Sigmoid colon (tissue), 7 donors: Measurements from ENCODE around the gene PCDHGA5. TPM values are rescaled to one million over a fixed set of nuclear protein-coding genes. Genes with fewer than 3 reads are reported as not detected.
"Not testable (repeated sequence)": the region's sequence is repeated elsewhere in the genome, so short reads cannot be mapped to it uniquely, and the experiment has no call there.

ENCODE experiments used
- DNase-seq: peaks from one replicate; pipeline ENCODE4 v3.0.0-alpha.2; 2019
- H3K27ac ChIP-seq, 4 donors: fragments of 200-600 bp; sonication (generic); one replicate each; pipeline ENCODE4 v1.5.1; 2016 to 2019; ENCODE audit warnings: mild to moderate bottlenecking in 1 of 4
- H3K27me3 ChIP-seq, 3 donors: fragments of 200-600 bp; sonication (generic); one replicate each; pipeline ENCODE4 v1.5.1; 2019; ENCODE audit warnings: mild to moderate bottlenecking in 1 of 3
- H3K36me3 ChIP-seq, 4 donors: fragments of 200-600 bp; sonication (generic); one replicate each; pipeline ENCODE4 v1.5.1; 2016 to 2019
- H3K4me1 ChIP-seq, 4 donors: fragments of 200-600 bp; sonication (generic); one replicate each; pipeline ENCODE4 v1.5.1; 2017 to 2019
- H3K4me3 ChIP-seq, 4 donors: fragments of 200-600 bp; sonication (generic); one replicate each; pipeline ENCODE4 v1.5.1; 2017 to 2019; ENCODE audit warnings: mild to moderate bottlenecking in 2 of 4, moderate library complexity in 1 of 4
- H3K9me3 ChIP-seq, 4 donors: fragments of 200-600 bp in 3 of 4; sonication (generic) in 3 of 4; one replicate each; pipeline versions ENCODE4 v1.5.1 to v1.6.1; 2013 to 2019
- CTCF ChIP-seq, 4 experiments: fragments of 450-650 bp in 3 of 4; fragments of 200-600 bp in 1 of 4; IDR thresholded peaks; one replicate each; pipeline ENCODE4 v1.5.1; 2016 to 2019; ENCODE audit warnings: antibody characterized with exemption in 4 of 4, mild to moderate bottlenecking in 3 of 4, moderate library complexity in 2 of 4
- EP300 ChIP-seq, 4 donors: sonication (generic); formaldehyde crosslinking; IDR thresholded peaks; one replicate each; pipeline ENCODE4 v1.6.1; 2017; ENCODE audit warnings: antibody characterized with exemption in 4 of 4
- POLR2A ChIP-seq, 2 donors: fragments of 450-650 bp; IDR thresholded peaks; one replicate each; pipeline ENCODE4 v1.6.1; 2016; ENCODE audit warnings: antibody characterized with exemption in 2 of 2, mild to moderate bottlenecking in 2 of 2, moderate library complexity in 2 of 2
- POLR2AphosphoS5 ChIP-seq, 4 donors: sonication (generic); formaldehyde crosslinking; IDR thresholded peaks; one replicate each; pipeline ENCODE4 v1.6.1; 2017; ENCODE audit warnings: antibody characterized with exemption in 4 of 4
- WGBS, 2 donors: extraction: QIAGEN DNeasy Blood & Tissue Kit; methylation state at CpG; one replicate each; pipeline ENCODE4 v1.1.7; 2013; 5-methylcytosine and 5-hydroxymethylcytosine counted together
- intact Hi-C: fragments of 100-400 bp; cut with DNase I; formaldehyde crosslinking; loops from one replicate; pipeline ENCODE4 v1.15.1; 2023
- polyA plus RNA-seq, 3 donors: library from polyadenylated mRNA; stranded (reverse); fragments of 200-250 nt; gene quantifications; one replicate each; pipeline ENCODE4 v1.2.3, GENCODE V29; 2013
- total RNA-seq, 4 donors: library from RNA; depleted of rRNA; stranded (reverse); fragments of >200 nt; gene quantifications; one replicate each; pipeline ENCODE4 v1.1.0, GENCODE V29; 2016
- donor health status: healthy with polysubstance abuse.
- donor health status: Bipolar disorder and iron deficiency.
- donor health status: healthy.

Gene PCDHGA5
- total and polyA plus RNA-seq, 7 donors = 0.57 to 8.3 (median 6.1) TPM; not detected in 2

- Histone ChIP-seq H3K4me1 (no peaks in the 10 kb centered on the region), H3K27me3 (peaks cover 0 to 43% (median 0%) of the 10 kb centered on the region in 3 donors), H3K4me3 (peak overlapping the region in 2 of 4 donors; percentile 13 to 22), H3K36me3 (no peaks in the 10 kb centered on the region), H3K9me3 (peaks cover 26 to 86% (median 51%) of the 10 kb centered on the region in 4 donors), H3K27ac (no peak overlapping the region)
- no peak for TF ChIP-seq EP300 (IDR thresholded peaks at IDR 0.05)
- TF ChIP-seq POLR2A (IDR thresholded peaks at IDR 0.05) = no peak
- TF ChIP-seq POLR2AphosphoS5 (IDR thresholded peaks at IDR 0.05) = no peak
- TF ChIP-seq CTCF (IDR thresholded peaks at IDR 0.05) = no peak
- WGBS, 2 donors = 36 to 60% methylated on average over 31 of the region's 31 CpGs
- intact Hi-C loops = no loop called here
- DNase-seq = no peak
These were observed 20.0 kb upstream of the PCDHGA5 start for GRCh38 chr5:141343953-141344463.

- 43 to 62% methylated on average over 20 of the region's 20 CpGs for WGBS, 2 donors
- Histone ChIP-seq H3K36me3 (no peaks in the 10 kb centered on the region), H3K27ac (no peak overlapping the region), H3K4me3 (no peak overlapping the region), H3K27me3 (peaks cover 0 to 51% (median 0%) of the 10 kb centered on the region in 3 donors), H3K9me3 (peaks cover 14 to 79% (median 43%) of the 10 kb centered on the region in 4 donors), H3K4me1 (no peaks in the 10 kb centered on the region)
- intact Hi-C loops = no loop called here
- no peak for TF ChIP-seq EP300 (IDR thresholded peaks at IDR 0.05)
- TF ChIP-seq CTCF (IDR thresholded peaks at IDR 0.05) = no peak
- no peak for TF ChIP-seq POLR2AphosphoS5 (IDR thresholded peaks at IDR 0.05)
- no peak for TF ChIP-seq POLR2A (IDR thresholded peaks at IDR 0.05)
- no peak for DNase-seq
These were observed 18.6 kb upstream of the PCDHGA5 start for GRCh38 chr5:141345327-141345726.

GRCh38 chr5:141346017-141346416 is 17.9 kb upstream of the PCDHGA5 start:
- H3K9me3 ChIP-seq = peaks cover 8 to 79% (median 46%) of the 10 kb centered on the region in 4 donors

GRCh38 chr5:141349917-141350619 is 13.9 kb upstream of the PCDHGA5 start, which contains the start of gene PCDHGB1:
PCDHGB1 (plus strand) TSS chr5:141350099; CDS start chr5:141350261, 162 bp downstream.
- peak within 1 kb of the TSS in 3 of 4 donors; percentile 9 to 37 (median 20) for H3K4me3 ChIP-seq
- no peak for DNase-seq
- intact Hi-C loops = no loop called here

More at GRCh38 chr5:141346017-141346416, 17.9 kb upstream of the PCDHGA5 start:
- H3K36me3 ChIP-seq, intact Hi-C loops, H3K4me3 ChIP-seq, H3K4me1 ChIP-seq, DNase-seq, H3K27ac ChIP-seq: not testable (repeated sequence)
- WGBS, 2 donors = 48 to 70% methylated on average over 27 to 28 of the region's 35 CpGs
- peaks cover 0 to 58% (median 0%) of the 10 kb centered on the region in 3 donors for H3K27me3 ChIP-seq

More at GRCh38 chr5:141349917-141350619, 13.9 kb upstream of the PCDHGA5 start, which contains the start of gene PCDHGB1:
- Histone ChIP-seq H3K9me3 (peaks cover 15 to 70% (median 44%) of the 10 kb centered on the region in 4 donors), H3K27me3 (peaks cover 0 to 50% (median 0%) of the 10 kb centered on the region in 3 donors), H3K36me3 (no peaks in the 10 kb centered on the region), H3K27ac (no peak within 1 kb of the TSS), H3K4me1 (no peaks in the 10 kb centered on the region)
- TF ChIP-seq POLR2AphosphoS5 (IDR thresholded peaks at IDR 0.05) (no peak), CTCF (IDR thresholded peaks at IDR 0.05) (peak in 1 of 4 experiments; percentile 27), EP300 (IDR thresholded peaks at IDR 0.05) (no peak), POLR2A (IDR thresholded peaks at IDR 0.05) (no peak)
- WGBS, 2 donors = 30 to 39% methylated on average over 29 of the region's 29 CpGs
